HG02678 (cell line): ENCODE results near the gene BCAS3.
"Not testable (repeated sequence)": the region's sequence is repeated elsewhere in the genome, so short reads cannot be mapped to it uniquely, and the experiment has no call there.

ENCODE experiments used
- ATAC-seq: cut with Tn5 transposase; IDR thresholded peaks from one replicate; pipeline ENCODE4 v1.9.1; 2021; ENCODE audit warnings: mild to moderate bottlenecking, moderate library complexity; ENCODE audit not compliant: unreplicated experiment

The BCAS3 gene

GRCh38 chr17:60782742-60783141, 105.1 kb downstream of the BCAS3 start:
- no peak for ATAC-seq

DNA sequence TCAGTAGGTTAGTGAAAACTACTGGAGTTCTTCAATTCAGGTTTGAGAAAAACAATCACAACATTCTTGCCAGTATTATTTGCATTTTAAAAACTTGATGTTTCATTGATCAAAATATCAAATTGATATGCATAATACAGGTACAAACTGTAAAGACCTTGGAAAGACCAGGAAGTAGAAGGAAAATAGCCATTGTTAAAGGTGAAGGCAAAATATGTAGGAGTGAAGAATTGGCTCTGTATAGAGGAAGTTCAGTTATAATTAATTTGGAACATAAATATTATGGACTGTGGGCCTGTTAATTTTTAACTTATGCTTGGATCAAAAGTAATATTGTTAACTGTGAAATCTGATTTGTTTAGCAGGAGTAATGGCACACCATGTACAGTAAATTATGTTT, 112.6 kb downstream of the BCAS3 start:
- no peak for ATAC-seq

- no peak for ATAC-seq
These were observed 114.7 kb downstream of the BCAS3 start for GRCh38 chr17:60792250-60792898.

- ATAC-seq: no peak
These were observed 120.9 kb downstream of the BCAS3 start for GRCh38 chr17:60798576-60798975.

DNA sequence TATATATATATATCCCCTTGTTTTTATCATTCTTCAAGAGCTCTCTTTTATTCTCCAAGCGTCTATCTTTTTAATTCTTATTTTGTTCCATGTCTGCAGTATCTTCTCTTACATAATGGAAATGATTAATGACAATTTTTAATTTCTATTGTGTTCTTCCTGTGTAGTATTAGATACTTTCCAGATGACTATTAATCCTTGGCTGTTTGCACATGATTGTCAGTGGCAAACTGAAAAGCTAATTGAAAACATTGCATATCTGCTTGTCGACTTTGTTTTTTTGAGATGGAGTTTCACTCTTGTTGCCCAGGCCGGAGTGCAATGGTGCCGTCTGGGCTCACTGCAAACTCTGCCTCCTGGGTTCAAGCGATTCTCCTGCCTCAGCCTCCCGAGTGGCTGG, 124.7 kb downstream of the BCAS3 start:
- ATAC-seq: no peak

GRCh38 chr17:60803059-60803458, 125.4 kb downstream of the BCAS3 start:
- ATAC-seq: no peak

DNA sequence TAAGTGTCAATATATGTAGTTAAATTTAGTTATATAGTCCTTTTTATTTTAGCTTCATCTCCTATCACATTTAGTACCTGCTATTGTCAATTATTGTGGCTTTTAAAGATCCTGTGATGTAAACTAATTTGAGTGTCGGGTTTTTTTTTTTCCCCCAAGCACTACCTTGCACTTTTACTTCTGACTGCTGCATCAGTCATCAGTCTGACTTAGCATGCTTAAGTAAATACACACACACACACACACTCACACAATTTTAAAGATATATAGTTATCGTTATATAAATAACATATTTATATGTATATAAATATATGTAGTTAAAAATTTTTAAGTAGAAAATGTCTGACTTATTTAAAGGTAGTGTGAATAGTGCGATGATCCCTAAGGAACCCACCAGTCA, 127.2 kb downstream of the BCAS3 start:
- ATAC-seq: no peak

DNA sequence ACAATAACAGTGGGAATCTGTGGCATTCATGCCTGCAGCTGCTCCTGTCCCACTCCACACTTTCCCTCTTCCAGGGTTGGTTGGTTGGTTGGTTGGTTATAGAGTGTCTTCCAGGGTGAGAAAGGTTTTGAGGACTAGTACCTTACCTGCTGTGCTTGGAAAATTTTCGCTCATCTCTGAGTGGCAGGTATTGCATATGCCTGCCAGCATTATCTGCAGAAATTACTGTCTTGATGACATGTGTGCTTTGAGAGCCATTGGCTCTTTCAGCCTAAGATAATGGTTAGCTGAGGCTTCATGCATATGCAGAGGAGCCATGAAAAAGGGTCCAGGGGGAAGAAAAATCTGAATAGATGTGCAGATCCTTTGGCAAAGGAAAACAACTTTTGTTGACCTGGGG, 131.8 kb downstream of the BCAS3 start:
- no peak for ATAC-seq

- ATAC-seq: not testable (repeated sequence)
These were observed 137.3 kb downstream of the BCAS3 start for GRCh38 chr17:60814941-60815340.

- no peak for ATAC-seq
These were observed 139.5 kb downstream of the BCAS3 start for GRCh38 chr17:60817192-60817591.

DNA sequence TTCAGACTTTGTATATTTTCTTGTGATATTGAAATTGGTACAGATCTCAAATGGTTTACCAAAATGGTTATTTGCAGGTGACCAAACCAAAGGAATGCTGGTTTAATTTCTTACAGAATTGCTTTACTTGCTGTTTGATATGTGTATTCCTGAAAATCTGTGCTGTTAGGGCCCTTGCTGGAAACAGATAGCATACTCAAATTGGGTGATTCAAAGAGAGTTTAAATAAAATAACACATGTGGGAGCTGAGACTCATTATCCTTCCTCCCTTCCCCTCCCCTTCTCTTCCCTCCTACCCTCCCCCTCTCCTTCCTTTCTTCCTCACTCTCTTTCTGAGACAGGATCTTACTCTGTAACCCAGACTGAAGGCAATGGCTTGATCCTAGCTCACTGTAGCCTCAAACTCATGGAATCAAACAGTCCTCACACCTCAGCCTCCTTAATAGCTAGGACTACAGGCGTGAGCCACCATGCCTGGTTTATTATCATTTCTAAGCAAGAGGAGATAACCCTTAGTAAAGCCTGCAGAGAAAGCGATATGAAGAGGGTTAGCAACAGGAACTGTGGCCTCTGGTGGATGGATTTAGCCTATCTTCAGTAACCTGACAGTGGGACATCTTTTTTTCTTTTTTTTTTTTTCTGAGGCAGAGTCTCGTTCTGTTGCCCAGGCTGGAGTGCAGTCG, 141.9 kb downstream of the BCAS3 start:
- ATAC-seq: no peak

- ATAC-seq: no peak
These were observed 145.9 kb downstream of the BCAS3 start for GRCh38 chr17:60823515-60823914.

GRCh38 chr17:60825351-60825750, 147.7 kb downstream of the BCAS3 start:
- no peak for ATAC-seq

GRCh38 chr17:60827943-60828342, 150.3 kb downstream of the BCAS3 start:
- ATAC-seq: no peak

DNA sequence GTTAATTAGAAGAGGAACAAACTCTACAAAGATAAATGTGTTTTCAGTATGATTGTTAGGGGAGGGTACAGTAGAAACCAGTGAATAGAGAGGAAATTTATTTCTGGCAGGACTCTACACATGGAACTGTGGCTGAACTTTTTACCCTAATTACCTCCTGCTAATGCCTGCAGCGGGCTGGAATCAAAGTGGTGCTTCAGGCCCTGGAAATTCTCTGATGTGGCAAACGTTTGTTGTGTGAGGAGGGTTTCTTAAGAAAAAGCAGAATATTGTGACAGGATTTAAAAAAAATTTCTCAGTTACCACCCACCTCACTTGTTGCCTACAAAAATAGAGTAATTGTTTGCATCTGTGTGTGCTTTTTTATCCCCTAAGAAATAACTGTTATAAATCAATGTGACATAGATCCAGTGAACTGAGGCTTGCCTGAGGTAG, 154.5 kb downstream of the BCAS3 start:
- no peak for ATAC-seq

- ATAC-seq: no peak
These were observed 155.0 kb downstream of the BCAS3 start for GRCh38 chr17:60832631-60833030.

DNA sequence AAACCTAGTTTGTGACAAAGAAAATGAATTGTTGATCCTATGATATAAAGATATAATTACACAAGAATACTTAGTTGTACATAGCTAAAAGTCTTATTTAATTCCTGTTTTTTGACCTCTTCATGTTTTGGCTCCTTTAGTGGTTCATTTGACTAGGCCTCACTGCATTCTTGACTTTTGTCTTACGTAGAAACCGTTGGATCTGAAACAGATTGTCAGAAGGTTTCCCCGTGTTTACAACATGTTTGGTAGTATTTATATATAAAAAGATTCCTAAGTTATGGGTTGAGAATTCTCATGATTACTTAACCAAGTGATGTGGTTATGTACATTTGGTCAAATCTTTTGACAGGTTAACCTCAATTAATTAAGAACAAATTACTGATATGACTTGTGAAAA, 162.8 kb downstream of the BCAS3 start:
- no peak for ATAC-seq

DNA sequence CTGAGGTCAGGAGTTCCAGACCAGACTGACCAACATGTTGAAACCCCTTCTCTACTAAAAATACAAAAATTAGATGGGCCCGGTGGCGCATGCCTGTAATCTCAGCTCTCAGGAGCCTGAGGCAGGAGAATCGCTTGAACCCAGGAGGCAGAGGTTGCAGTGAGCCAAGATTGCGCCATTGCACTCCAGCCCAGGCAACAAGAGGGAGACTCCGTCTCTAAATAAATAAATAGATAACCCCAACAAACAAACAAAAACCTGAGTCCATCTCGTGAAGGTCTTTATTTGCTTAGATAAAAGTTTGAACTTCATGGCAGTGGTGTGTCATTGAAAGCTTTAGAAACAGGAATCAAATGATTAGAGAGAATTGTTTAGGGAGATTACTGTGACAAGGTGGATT, 167.4 kb downstream of the BCAS3 start:
- ATAC-seq: no peak

DNA sequence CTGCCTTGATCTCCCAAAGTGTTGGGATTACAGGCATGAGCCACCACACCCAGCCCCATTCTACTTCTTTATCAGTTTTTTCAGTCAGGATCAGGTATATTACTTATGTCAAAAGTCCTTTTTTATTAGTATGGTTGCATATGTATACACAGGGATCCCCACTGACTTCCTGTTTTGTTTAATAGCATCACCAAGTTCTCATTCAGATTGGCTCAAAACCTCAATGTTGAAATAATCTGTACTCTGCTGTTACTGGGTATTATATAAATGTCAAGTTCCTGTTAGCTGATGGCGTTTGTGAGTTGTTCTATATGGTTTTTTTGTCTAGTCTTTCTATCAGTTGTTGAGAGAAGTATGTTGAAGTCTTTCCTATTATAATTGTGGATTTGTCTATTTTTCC, 168.5 kb downstream of the BCAS3 start:
- ATAC-seq: no peak

GRCh38 chr17:60851181-60851580, 173.5 kb downstream of the BCAS3 start:
- no peak for ATAC-seq

DNA sequence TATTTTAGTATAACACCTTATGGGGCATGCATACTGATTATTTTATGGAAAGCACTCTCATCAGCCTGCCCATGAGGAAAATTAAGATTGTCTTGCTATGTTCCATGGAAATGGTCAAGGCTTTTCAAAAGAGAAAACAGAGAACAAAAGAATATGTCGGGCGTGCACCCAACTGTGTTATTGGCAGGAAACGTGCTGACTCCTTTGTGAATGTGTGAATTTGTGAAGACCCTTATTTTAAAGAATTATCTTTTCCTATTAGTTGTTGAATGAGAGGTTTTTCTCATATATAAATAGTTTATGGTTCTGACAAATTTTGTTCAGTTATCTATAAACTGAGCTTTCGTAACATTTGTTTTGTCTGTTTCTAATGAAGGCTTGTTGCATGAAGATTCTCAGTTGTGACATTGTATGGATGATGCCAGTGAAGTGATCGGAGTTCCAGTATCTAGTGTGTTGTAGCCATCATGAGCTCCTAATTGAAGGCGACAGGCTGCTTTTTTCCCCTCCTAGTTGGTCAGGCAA, 180.0 kb downstream of the BCAS3 start:
- ATAC-seq: no peak

- no peak for ATAC-seq
These were observed 184.8 kb downstream of the BCAS3 start for GRCh38 chr17:60862482-60862881.
